Cardiac fibroblast (primary cell): ENCODE results near the gene FSD1L.
A peak's percentile ranks its signal among the peaks of the same experiment; 100 is the strongest.

Experiments
- DNase-seq, 2 donors: peaks; one replicate each; pipeline versions ENCODE4 v3.0.0 to v3.0.0-alpha.2; 2010; ENCODE audit warnings: low read depth in 2 of 2
- H3K4me3 ChIP-seq, 2 donors: replicated peaks in 1 of 2; 1 replicate in 1 of 2; 2 replicates in 1 of 2; pipeline ENCODE4 v1.5.1; 2011; ENCODE audit warnings: low read depth in 2 of 2, low read length in 2 of 2, mild to moderate bottlenecking in 2 of 2, moderate library complexity in 1 of 2
- CTCF ChIP-seq: IDR thresholded peaks from one replicate; pipeline ENCODE4 v1.5.1; 2011; ENCODE audit warnings: low read depth, mild to moderate bottlenecking, low read length, inconsistent platforms

Gene FSD1L

GRCh38 chr9:105443121-105443520 is 4.7 kb upstream of the FSD1L start:
- no peak for TF ChIP-seq CTCF
- no peak overlapping the region for H3K4me3 ChIP-seq
- DNase-seq, result no peak

GRCh38 chr9:105444130-105444529 is 3.7 kb upstream of the FSD1L start:
- DNase-seq, result peak in 1 of 2 donors; percentile 75
- H3K4me3 ChIP-seq, result no peak overlapping the region
- no peak for TF ChIP-seq CTCF

- DNase-seq, result peak in 1 of 2 donors; percentile 40
- H3K4me3 ChIP-seq, result no peak overlapping the region
- no peak for TF ChIP-seq CTCF
Measured at GRCh38 chr9:105445203-105445881, 2.5 kb upstream of the FSD1L start.

- DNase-seq, result no peak
- peak overlapping the region; percentile 79 to 80 for H3K4me3 ChIP-seq
- no peak for TF ChIP-seq CTCF
Measured at GRCh38 chr9:105447386-105447813, 434 bp upstream of the FSD1L start.

- no peak for TF ChIP-seq CTCF
- peak in 1 of 2 donors; percentile 53 for DNase-seq
- H3K4me3 ChIP-seq, result peak overlapping the region; percentile 8 to 80
Measured at GRCh38 chr9:105449081-105449480, 1.2 kb downstream of the FSD1L start.

GRCh38 chr9:105452185-105452584 is 4.4 kb downstream of the FSD1L start:
- TF ChIP-seq CTCF, result no peak
- no peak for DNase-seq
- H3K4me3 ChIP-seq, result no peak overlapping the region
